ENCODE measurements around the gene UNCX.
"Not testable (repeated sequence)": the region's sequence is repeated elsewhere in the genome, so short reads cannot be mapped to it uniquely, and the experiment has no call there.

UNCX gene

GRCh38 chr7:1232623-1233332, at the start of gene UNCX:
Gene UNCX (plus strand): TSS chr7:1232872. CDS start chr7:1233018, 146 bp downstream.
- peaks cover 76% of the 10 kb centered on the region for H3K27me3 ChIP-seq (ENCODE audit: control insufficient read depth, insufficient read depth, low read length)
- no peak within 1 kb of the TSS for H3K9ac ChIP-seq (ENCODE audit: low read depth, low read length)
- H3K9me3 ChIP-seq (ENCODE audit: control insufficient read depth, insufficient read depth, low read length), result no peaks in the 10 kb centered on the region
- no peaks in the 10 kb centered on the region for H3K36me3 ChIP-seq (ENCODE audit: control insufficient read depth, insufficient read depth, low read length)
- H3K4me3 ChIP-seq (ENCODE audit: low read depth, low read length), result peak within 1 kb of the TSS; percentile 18
- H3K4me1 ChIP-seq (ENCODE audit: control insufficient read depth, insufficient read depth, low read length), result peaks cover 6% of the 10 kb centered on the region

- Histone ChIP-seq H3K27me3 (ENCODE audit: control insufficient read depth, insufficient read depth, low read length) (no peaks in the 10 kb centered on the region), H3K36me3 (ENCODE audit: control insufficient read depth, insufficient read depth, low read length) (no peaks in the 10 kb centered on the region), H3K9me3 (ENCODE audit: control insufficient read depth, insufficient read depth, low read length) (no peaks in the 10 kb centered on the region), H3K4me1 (ENCODE audit: control insufficient read depth, insufficient read depth, low read length) (no peaks in the 10 kb centered on the region), H3K4me3 (ENCODE audit: low read depth, low read length) (no peak overlapping the region), H3K9ac (ENCODE audit: low read depth, low read length) (no peak overlapping the region)
Observed at GRCh38 chr7:1187127-1187526, 45.5 kb upstream of the UNCX start.

GRCh38 chr7:1188720-1189294, 43.9 kb upstream of the UNCX start:
- H3K4me3 ChIP-seq (ENCODE audit: low read depth, low read length), result no peak overlapping the region
- no peaks in the 10 kb centered on the region for H3K9me3 ChIP-seq (ENCODE audit: control insufficient read depth, insufficient read depth, low read length)
- H3K36me3 ChIP-seq (ENCODE audit: control insufficient read depth, insufficient read depth, low read length), result no peaks in the 10 kb centered on the region
- no peaks in the 10 kb centered on the region for H3K4me1 ChIP-seq (ENCODE audit: control insufficient read depth, insufficient read depth, low read length)
- no peak overlapping the region for H3K9ac ChIP-seq (ENCODE audit: low read depth, low read length)
- no peaks in the 10 kb centered on the region for H3K27me3 ChIP-seq (ENCODE audit: control insufficient read depth, insufficient read depth, low read length)

- Histone ChIP-seq H3K9ac (ENCODE audit: low read depth, low read length) (no peak overlapping the region), H3K4me3 (ENCODE audit: low read depth, low read length) (no peak overlapping the region), H3K27me3 (ENCODE audit: control insufficient read depth, insufficient read depth, low read length) (peaks cover 3% of the 10 kb centered on the region), H3K4me1 (ENCODE audit: control insufficient read depth, insufficient read depth, low read length) (no peaks in the 10 kb centered on the region), H3K36me3 (ENCODE audit: control insufficient read depth, insufficient read depth, low read length) (no peaks in the 10 kb centered on the region), H3K9me3 (ENCODE audit: control insufficient read depth, insufficient read depth, low read length) (no peaks in the 10 kb centered on the region)
Observed at GRCh38 chr7:1189986-1190772, 42.5 kb upstream of the UNCX start.

GRCh38 chr7:1192171-1192676, 40.4 kb upstream of the UNCX start:
- H3K4me3 ChIP-seq (ENCODE audit: low read depth, low read length), result no peak overlapping the region
- no peak overlapping the region for H3K9ac ChIP-seq (ENCODE audit: low read depth, low read length)
- no peaks in the 10 kb centered on the region for H3K4me1 ChIP-seq (ENCODE audit: control insufficient read depth, insufficient read depth, low read length)
- H3K36me3 ChIP-seq (ENCODE audit: control insufficient read depth, insufficient read depth, low read length), result no peaks in the 10 kb centered on the region
- H3K9me3 ChIP-seq (ENCODE audit: control insufficient read depth, insufficient read depth, low read length), result no peaks in the 10 kb centered on the region
- H3K27me3 ChIP-seq (ENCODE audit: control insufficient read depth, insufficient read depth, low read length), result peaks cover 3% of the 10 kb centered on the region

GRCh38 chr7:1193593-1194424, 38.9 kb upstream of the UNCX start:
- peaks cover 3% of the 10 kb centered on the region for H3K27me3 ChIP-seq (ENCODE audit: control insufficient read depth, insufficient read depth, low read length)
- H3K36me3 ChIP-seq (ENCODE audit: control insufficient read depth, insufficient read depth, low read length), result no peaks in the 10 kb centered on the region
- no peak overlapping the region for H3K9ac ChIP-seq (ENCODE audit: low read depth, low read length)
- no peaks in the 10 kb centered on the region for H3K4me1 ChIP-seq (ENCODE audit: control insufficient read depth, insufficient read depth, low read length)
- H3K4me3 ChIP-seq (ENCODE audit: low read depth, low read length), result no peak overlapping the region
- no peaks in the 10 kb centered on the region for H3K9me3 ChIP-seq (ENCODE audit: control insufficient read depth, insufficient read depth, low read length)

- H3K4me3 ChIP-seq (ENCODE audit: low read depth, low read length); H3K9ac ChIP-seq (ENCODE audit: low read depth, low read length); H3K9me3 ChIP-seq (ENCODE audit: control insufficient read depth, insufficient read depth, low read length); H3K27me3 ChIP-seq (ENCODE audit: control insufficient read depth, insufficient read depth, low read length); H3K36me3 ChIP-seq (ENCODE audit: control insufficient read depth, insufficient read depth, low read length); H3K4me1 ChIP-seq (ENCODE audit: control insufficient read depth, insufficient read depth, low read length): not testable (repeated sequence)
Observed at GRCh38 chr7:1196441-1196840, 36.2 kb upstream of the UNCX start.

GRCh38 chr7:1196950-1197349, 35.7 kb upstream of the UNCX start:
- Histone ChIP-seq H3K4me1 (ENCODE audit: control insufficient read depth, insufficient read depth, low read length) (no peaks in the 10 kb centered on the region), H3K9me3 (ENCODE audit: control insufficient read depth, insufficient read depth, low read length) (no peaks in the 10 kb centered on the region), H3K27me3 (ENCODE audit: control insufficient read depth, insufficient read depth, low read length) (peaks cover 3% of the 10 kb centered on the region), H3K9ac (ENCODE audit: low read depth, low read length) (no peak overlapping the region), H3K4me3 (ENCODE audit: low read depth, low read length) (no peak overlapping the region), H3K36me3 (ENCODE audit: control insufficient read depth, insufficient read depth, low read length) (no peaks in the 10 kb centered on the region)

GRCh38 chr7:1197997-1198625, 34.6 kb upstream of the UNCX start:
- Histone ChIP-seq H3K9ac (ENCODE audit: low read depth, low read length) (no peak overlapping the region), H3K27me3 (ENCODE audit: control insufficient read depth, insufficient read depth, low read length) (peaks cover 3% of the 10 kb centered on the region), H3K36me3 (ENCODE audit: control insufficient read depth, insufficient read depth, low read length) (no peaks in the 10 kb centered on the region), H3K4me3 (ENCODE audit: low read depth, low read length) (no peak overlapping the region), H3K4me1 (ENCODE audit: control insufficient read depth, insufficient read depth, low read length) (no peaks in the 10 kb centered on the region), H3K9me3 (ENCODE audit: control insufficient read depth, insufficient read depth, low read length) (no peaks in the 10 kb centered on the region)

GRCh38 chr7:1200045-1200444, 32.6 kb upstream of the UNCX start:
- Histone ChIP-seq H3K9me3 (ENCODE audit: control insufficient read depth, insufficient read depth, low read length) (no peaks in the 10 kb centered on the region), H3K36me3 (ENCODE audit: control insufficient read depth, insufficient read depth, low read length) (no peaks in the 10 kb centered on the region), H3K4me3 (ENCODE audit: low read depth, low read length) (no peak overlapping the region), H3K4me1 (ENCODE audit: control insufficient read depth, insufficient read depth, low read length) (no peaks in the 10 kb centered on the region), H3K9ac (ENCODE audit: low read depth, low read length) (no peak overlapping the region), H3K27me3 (ENCODE audit: control insufficient read depth, insufficient read depth, low read length) (no peaks in the 10 kb centered on the region)

- H3K9ac ChIP-seq (ENCODE audit: low read depth, low read length), result no peak overlapping the region
- no peaks in the 10 kb centered on the region for H3K36me3 ChIP-seq (ENCODE audit: control insufficient read depth, insufficient read depth, low read length)
- no peak overlapping the region for H3K4me3 ChIP-seq (ENCODE audit: low read depth, low read length)
- no peaks in the 10 kb centered on the region for H3K4me1 ChIP-seq (ENCODE audit: control insufficient read depth, insufficient read depth, low read length)
- H3K9me3 ChIP-seq (ENCODE audit: control insufficient read depth, insufficient read depth, low read length), result no peaks in the 10 kb centered on the region
- H3K27me3 ChIP-seq (ENCODE audit: control insufficient read depth, insufficient read depth, low read length), result no peaks in the 10 kb centered on the region
Observed at GRCh38 chr7:1201916-1202315, 30.8 kb upstream of the UNCX start.
